Right lobe of liver (tissue), 4 donors: ENCODE data around the gene PI16.

Source experiments
- CTCF ChIP-seq, 4 donors: fragments of 200-600 bp in 3 of 4; fragments of 450-650 bp in 1 of 4; IDR thresholded peaks; one replicate each; pipeline versions ENCODE4 v1.5.1 to v1.8.0; 2016 to 2022; ENCODE audit warnings: antibody characterized with exemption in 4 of 4, mild to moderate bottlenecking in 2 of 4
- POLR2A ChIP-seq: fragments of 450-650 bp; IDR thresholded peaks from one replicate; pipeline ENCODE4 v1.6.1; 2017; ENCODE audit warnings: antibody characterized with exemption, mild to moderate bottlenecking
- donor health status: DM: no; HTN: no; CAD: no.
- donor health status: DM: no; HTN: no; CAD: no.
- donor health status: DM: no; HTN: yes; CAD: no.

GRCh38 chr6:36999061-36999750 is 44.7 kb downstream of the PI16 start:
- TF ChIP-seq POLR2A = no peak
- no peak for TF ChIP-seq CTCF (IDR thresholded peaks at IDR 0.05)
